Fibroblast of gingiva (primary cell): ENCODE measurements around the gene VKORC1L1.
"Not testable (repeated sequence)": the region's sequence is repeated elsewhere in the genome, so short reads cannot be mapped to it uniquely, and the experiment has no call there.

Experiments used
- DNase-seq: peaks from one replicate; pipeline ENCODE4 v3.0.0-alpha.2; 2011; ENCODE audit warnings: low read depth

Gene VKORC1L1

GRCh38 chr7:65938336-65938895 lies 65.5 kb downstream of the VKORC1L1 start:
- DNase-seq, result peak; percentile 9

- DNase-seq, result not testable (repeated sequence)
Measured at GRCh38 chr7:65945787-65946186, 72.9 kb downstream of the VKORC1L1 start.

GRCh38 chr7:65946904-65947303 lies 74.0 kb downstream of the VKORC1L1 start:
- DNase-seq, result peak; percentile 74

GRCh38 chr7:65951837-65952578 lies 79.1 kb downstream of the VKORC1L1 start:
- no peak for DNase-seq

- no peak for DNase-seq
Measured at GRCh38 chr7:65953001-65953720, 80.3 kb downstream of the VKORC1L1 start.

GRCh38 chr7:65953890-65954450 lies 81.1 kb downstream of the VKORC1L1 start:
- no peak for DNase-seq

GRCh38 chr7:65955718-65956117 lies 82.8 kb downstream of the VKORC1L1 start:
- no peak for DNase-seq

- DNase-seq, result no peak
Measured at GRCh38 chr7:65960351-65961074, 87.6 kb downstream of the VKORC1L1 start.

- no peak for DNase-seq
Measured at GRCh38 chr7:65962033-65962432, 89.2 kb downstream of the VKORC1L1 start.

- DNase-seq, result not testable (repeated sequence)
Measured at GRCh38 chr7:65964671-65965070, 91.8 kb downstream of the VKORC1L1 start.

GRCh38 chr7:65966146-65966545 lies 93.3 kb downstream of the VKORC1L1 start:
- DNase-seq, result no peak

GRCh38 chr7:65967361-65968155 lies 94.7 kb downstream of the VKORC1L1 start:
- DNase-seq, result no peak

- no peak for DNase-seq
Measured at GRCh38 chr7:65968256-65969185, 95.6 kb downstream of the VKORC1L1 start.

- DNase-seq, result no peak
Measured at GRCh38 chr7:65971021-65971420, 98.1 kb downstream of the VKORC1L1 start.

GRCh38 chr7:65972976-65973375 lies 100.1 kb downstream of the VKORC1L1 start:
- DNase-seq, result no peak

- DNase-seq, result no peak
Measured at GRCh38 chr7:65974191-65974801, 101.4 kb downstream of the VKORC1L1 start.

- DNase-seq, result no peak
Measured at GRCh38 chr7:65974876-65975275, 102.0 kb downstream of the VKORC1L1 start.

- DNase-seq, result no peak
Measured at GRCh38 chr7:65975814-65976445, 103.1 kb downstream of the VKORC1L1 start.

- no peak for DNase-seq
Measured at GRCh38 chr7:65976659-65977196, 103.9 kb downstream of the VKORC1L1 start.
